Spleen (tissue), 7 donors: Measurements from ENCODE around the gene DUSP28.
A peak's percentile ranks its signal among the peaks of the same experiment; 100 is the strongest.

ENCODE experiments used
- POLR2A ChIP-seq, 3 donors: fragments of 450-650 bp; IDR thresholded peaks; one replicate each; pipeline ENCODE4 v1.5.1; 2017; ENCODE audit warnings: antibody characterized with exemption in 3 of 3, mild to moderate bottlenecking in 1 of 3
- POLR2AphosphoS5 ChIP-seq, 3 donors: sonication (generic); formaldehyde crosslinking; IDR thresholded peaks; one replicate each; pipeline ENCODE4 v1.5.1; 2017; ENCODE audit warnings: antibody characterized with exemption in 3 of 3
- TF ChIP-seq, protein P1 (sequence below), 11 experiments: fragments of 200-600 bp in 7 of 11; fragments of 450-650 bp in 4 of 11; sonication (generic) in 4 of 11; IDR thresholded peaks in 8 of 11; conservative IDR thresholded peaks in 3 of 11; 1 replicate in 7 of 11; 2 replicates in 4 of 11; pipeline versions ENCODE4 v1.4.0 to v1.8.0; 2016 to 2021; ENCODE audit warnings: antibody characterized with exemption in 11 of 11, inconsistent platforms in 4 of 11, mild to moderate bottlenecking in 1 of 11
- donor health status: DM: no; HTN: no; CAD: no; lungs with moderate emphysema.
- donor health status: DM: no; HTN: no; CAD: no.
- donor health status: DM: no; HTN: no; CAD: no.

DNA sequence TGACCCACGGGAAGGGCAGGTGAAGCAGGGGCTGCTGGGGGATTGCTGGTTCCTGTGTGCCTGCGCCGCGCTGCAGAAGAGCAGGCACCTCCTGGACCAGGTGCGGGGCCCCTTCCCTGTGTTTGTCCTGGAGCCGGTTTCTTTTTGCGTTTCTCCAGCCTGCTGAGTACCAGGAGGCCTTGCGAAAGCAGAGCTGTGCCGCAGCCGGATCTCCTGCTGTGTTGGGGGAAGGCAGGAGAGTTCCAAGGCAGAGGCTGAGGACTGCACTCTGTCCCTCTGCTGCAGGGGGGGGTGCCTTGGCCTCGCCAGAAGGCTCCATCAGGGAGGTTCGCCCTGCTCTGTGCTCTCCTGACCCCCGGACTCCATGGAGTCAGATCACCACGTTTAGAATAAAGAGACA lies 29.2 kb downstream of the DUSP28 start:
- TF ChIP-seq, protein P1, sequence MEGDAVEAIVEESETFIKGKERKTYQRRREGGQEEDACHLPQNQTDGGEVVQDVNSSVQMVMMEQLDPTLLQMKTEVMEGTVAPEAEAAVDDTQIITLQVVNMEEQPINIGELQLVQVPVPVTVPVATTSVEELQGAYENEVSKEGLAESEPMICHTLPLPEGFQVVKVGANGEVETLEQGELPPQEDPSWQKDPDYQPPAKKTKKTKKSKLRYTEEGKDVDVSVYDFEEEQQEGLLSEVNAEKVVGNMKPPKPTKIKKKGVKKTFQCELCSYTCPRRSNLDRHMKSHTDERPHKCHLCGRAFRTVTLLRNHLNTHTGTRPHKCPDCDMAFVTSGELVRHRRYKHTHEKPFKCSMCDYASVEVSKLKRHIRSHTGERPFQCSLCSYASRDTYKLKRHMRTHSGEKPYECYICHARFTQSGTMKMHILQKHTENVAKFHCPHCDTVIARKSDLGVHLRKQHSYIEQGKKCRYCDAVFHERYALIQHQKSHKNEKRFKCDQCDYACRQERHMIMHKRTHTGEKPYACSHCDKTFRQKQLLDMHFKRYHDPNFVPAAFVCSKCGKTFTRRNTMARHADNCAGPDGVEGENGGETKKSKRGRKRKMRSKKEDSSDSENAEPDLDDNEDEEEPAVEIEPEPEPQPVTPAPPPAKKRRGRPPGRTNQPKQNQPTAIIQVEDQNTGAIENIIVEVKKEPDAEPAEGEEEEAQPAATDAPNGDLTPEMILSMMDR (IDR thresholded peaks at IDR 0.05 in 8 of 11, conservative IDR thresholded peaks at IDR 0.05 in 3 of 11) = no peak
- TF ChIP-seq POLR2A (IDR thresholded peaks at IDR 0.05) (no peak), POLR2AphosphoS5 (IDR thresholded peaks at IDR 0.05) (peak in 1 of 3 donors; percentile 33)
